A673 (cell line): Measurements from ENCODE around the gene RPL10A.

Experiments used
- EZH2 ChIP-seq: fragments of 200-600 bp; sonication (generic); IDR thresholded peaks from 2 replicates; pipeline ENCODE4 v1.6.1; 2017; ENCODE audit warnings: borderline replicate concordance, low read depth, mild to moderate bottlenecking, mixed read lengths, antibody characterized with exemption, low read length; ENCODE audit not compliant: poor library complexity, severe bottlenecking
- TF ChIP-seq, protein P1 (sequence below): fragments of 300-800, 200-600 bp; sonication (generic); conservative IDR thresholded peaks from 2 replicates; pipeline ENCODE4 v1.5.1; 2017; ENCODE audit warnings: low read depth, mild to moderate bottlenecking, antibody characterized with exemption, low read length, moderate library complexity, mixed read lengths

DNA sequence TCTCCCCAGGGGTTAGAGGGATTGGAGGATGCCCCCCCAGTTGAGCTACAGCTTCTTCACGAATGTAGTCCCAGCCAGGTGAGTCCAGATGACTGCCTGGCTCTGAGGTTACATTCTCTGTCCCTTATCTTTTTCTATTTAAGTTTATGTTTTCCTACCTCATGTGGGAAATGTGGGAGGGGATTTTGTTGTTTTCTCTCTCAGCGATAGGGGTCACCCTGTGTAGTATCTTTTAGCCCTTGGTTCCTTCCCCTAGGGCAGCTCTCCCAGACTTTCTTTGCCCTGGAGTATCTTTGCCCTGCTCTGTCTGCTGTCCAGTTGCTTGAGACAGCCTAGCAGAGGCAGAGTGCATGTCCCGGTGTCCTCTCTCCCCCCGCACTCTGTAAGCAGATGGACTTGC, 10.3 kb upstream of the RPL10A start:
- TF ChIP-seq, protein P1, sequence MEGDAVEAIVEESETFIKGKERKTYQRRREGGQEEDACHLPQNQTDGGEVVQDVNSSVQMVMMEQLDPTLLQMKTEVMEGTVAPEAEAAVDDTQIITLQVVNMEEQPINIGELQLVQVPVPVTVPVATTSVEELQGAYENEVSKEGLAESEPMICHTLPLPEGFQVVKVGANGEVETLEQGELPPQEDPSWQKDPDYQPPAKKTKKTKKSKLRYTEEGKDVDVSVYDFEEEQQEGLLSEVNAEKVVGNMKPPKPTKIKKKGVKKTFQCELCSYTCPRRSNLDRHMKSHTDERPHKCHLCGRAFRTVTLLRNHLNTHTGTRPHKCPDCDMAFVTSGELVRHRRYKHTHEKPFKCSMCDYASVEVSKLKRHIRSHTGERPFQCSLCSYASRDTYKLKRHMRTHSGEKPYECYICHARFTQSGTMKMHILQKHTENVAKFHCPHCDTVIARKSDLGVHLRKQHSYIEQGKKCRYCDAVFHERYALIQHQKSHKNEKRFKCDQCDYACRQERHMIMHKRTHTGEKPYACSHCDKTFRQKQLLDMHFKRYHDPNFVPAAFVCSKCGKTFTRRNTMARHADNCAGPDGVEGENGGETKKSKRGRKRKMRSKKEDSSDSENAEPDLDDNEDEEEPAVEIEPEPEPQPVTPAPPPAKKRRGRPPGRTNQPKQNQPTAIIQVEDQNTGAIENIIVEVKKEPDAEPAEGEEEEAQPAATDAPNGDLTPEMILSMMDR = no peak
- TF ChIP-seq EZH2 = no peak
